Bronchial epithelial cell (primary cell): ENCODE measurements around the gene ZNF320. TPM values are rescaled to one million over a fixed set of nuclear protein-coding genes. Genes with fewer than 3 reads are reported as not detected.
"Not testable (repeated sequence)": the region's sequence is repeated elsewhere in the genome, so short reads cannot be mapped to it uniquely, and the experiment has no call there.

Experiments
- DNase-seq: peaks from one replicate; pipeline ENCODE4 v3.0.0-alpha.2; 2010; ENCODE audit warnings: low read depth
- FAIRE-seq: peaks from 2 replicates; lab custom pipeline; 2011; peaks lifted over from hg19 to GRCh38; lab: Jason Lieb, UNC
- H3K27me3 ChIP-seq: 2 replicates; pipeline ENCODE4 v1.5.1; 2011; ENCODE audit warnings: low read length; ENCODE audit not compliant: control insufficient read depth, insufficient read depth
- H3K36me3 ChIP-seq: 2 replicates; pipeline ENCODE4 v1.5.1; 2011; ENCODE audit warnings: low read length; ENCODE audit not compliant: control insufficient read depth, insufficient read depth
- H3K4me3 ChIP-seq: 2 replicates; pipeline ENCODE4 v1.5.1; 2011; ENCODE audit warnings: mild to moderate bottlenecking, low read depth, low read length, control low read depth
- total RNA-seq: library from RNA; depleted of rRNA; stranded (reverse); fragments of >200 nt; gene quantifications from 2 replicates; pipeline ENCODE4 v1.2.1, GENCODE V29; 2014
- TF ChIP-seq, protein P1 (sequence below): IDR thresholded peaks from 2 replicates; pipeline ENCODE4 v1.5.1; 2011; ENCODE audit warnings: mild to moderate bottlenecking, moderate library complexity, low read length, control low read depth, inconsistent platforms; ENCODE audit not compliant: insufficient read depth, severe bottlenecking

ZNF320 gene
- total RNA-seq, 1 donor from 2014 or later, result 23.4 TPM

GRCh38 chr19:52943134-52943883, 45.9 kb upstream of the ZNF320 start:
- peak overlapping the region; percentile 23 for H3K4me3 ChIP-seq
- H3K27me3 ChIP-seq, result no peaks in the 10 kb centered on the region
- TF ChIP-seq, protein P1, sequence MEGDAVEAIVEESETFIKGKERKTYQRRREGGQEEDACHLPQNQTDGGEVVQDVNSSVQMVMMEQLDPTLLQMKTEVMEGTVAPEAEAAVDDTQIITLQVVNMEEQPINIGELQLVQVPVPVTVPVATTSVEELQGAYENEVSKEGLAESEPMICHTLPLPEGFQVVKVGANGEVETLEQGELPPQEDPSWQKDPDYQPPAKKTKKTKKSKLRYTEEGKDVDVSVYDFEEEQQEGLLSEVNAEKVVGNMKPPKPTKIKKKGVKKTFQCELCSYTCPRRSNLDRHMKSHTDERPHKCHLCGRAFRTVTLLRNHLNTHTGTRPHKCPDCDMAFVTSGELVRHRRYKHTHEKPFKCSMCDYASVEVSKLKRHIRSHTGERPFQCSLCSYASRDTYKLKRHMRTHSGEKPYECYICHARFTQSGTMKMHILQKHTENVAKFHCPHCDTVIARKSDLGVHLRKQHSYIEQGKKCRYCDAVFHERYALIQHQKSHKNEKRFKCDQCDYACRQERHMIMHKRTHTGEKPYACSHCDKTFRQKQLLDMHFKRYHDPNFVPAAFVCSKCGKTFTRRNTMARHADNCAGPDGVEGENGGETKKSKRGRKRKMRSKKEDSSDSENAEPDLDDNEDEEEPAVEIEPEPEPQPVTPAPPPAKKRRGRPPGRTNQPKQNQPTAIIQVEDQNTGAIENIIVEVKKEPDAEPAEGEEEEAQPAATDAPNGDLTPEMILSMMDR, result no peak
- no peak for DNase-seq
- FAIRE-seq, result no peak
- no peaks in the 10 kb centered on the region for H3K36me3 ChIP-seq

GRCh38 chr19:52942386-52943133, 45.1 kb upstream of the ZNF320 start:
- H3K4me3 ChIP-seq, result peak overlapping the region; percentile 96
- FAIRE-seq, result no peak
- H3K36me3 ChIP-seq, result no peaks in the 10 kb centered on the region
- H3K27me3 ChIP-seq, result no peaks in the 10 kb centered on the region
- TF ChIP-seq, protein P1, result no peak
- DNase-seq, result peak; percentile 63

DNA sequence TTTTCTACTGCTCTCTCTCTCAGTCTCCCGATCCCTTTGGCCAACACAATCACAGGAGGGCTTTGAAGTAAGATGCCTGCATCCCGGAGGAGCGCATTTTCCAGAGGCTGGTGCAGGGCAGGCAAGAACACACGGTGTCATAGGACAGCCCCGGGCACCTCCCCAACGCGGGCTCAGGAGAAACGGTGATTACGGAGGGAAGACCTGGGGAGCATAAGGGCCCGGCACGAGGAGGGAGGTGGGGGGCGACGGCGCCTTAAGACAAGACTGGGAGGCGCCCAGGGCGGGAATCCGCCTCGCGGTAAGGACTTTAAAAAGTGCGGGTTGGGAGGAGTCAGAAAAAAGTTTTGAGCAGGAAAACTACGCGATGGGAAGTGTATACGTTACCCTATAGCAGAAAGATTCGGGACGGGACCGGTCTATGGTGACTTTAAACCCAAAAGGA, 44.5 kb upstream of the ZNF320 start:
- no peaks in the 10 kb centered on the region for H3K27me3 ChIP-seq
- TF ChIP-seq, protein P1, result no peak
- FAIRE-seq (no peak), DNase-seq (peak; percentile 14)
- H3K4me3 ChIP-seq, result peak overlapping the region; percentile 96
- peaks cover 2% of the 10 kb centered on the region for H3K36me3 ChIP-seq

- not testable (repeated sequence) for FAIRE-seq, H3K36me3 ChIP-seq, H3K27me3 ChIP-seq, DNase-seq
- H3K4me3 ChIP-seq, result peak overlapping the region; percentile 96
Measured at GRCh38 chr19:52941523-52941922, 44.1 kb upstream of the ZNF320 start.

- H3K36me3 ChIP-seq, H3K27me3 ChIP-seq, H3K4me3 ChIP-seq, DNase-seq, FAIRE-seq: not testable (repeated sequence)
Measured at GRCh38 chr19:52940905-52941304, 43.5 kb upstream of the ZNF320 start.

DNA sequence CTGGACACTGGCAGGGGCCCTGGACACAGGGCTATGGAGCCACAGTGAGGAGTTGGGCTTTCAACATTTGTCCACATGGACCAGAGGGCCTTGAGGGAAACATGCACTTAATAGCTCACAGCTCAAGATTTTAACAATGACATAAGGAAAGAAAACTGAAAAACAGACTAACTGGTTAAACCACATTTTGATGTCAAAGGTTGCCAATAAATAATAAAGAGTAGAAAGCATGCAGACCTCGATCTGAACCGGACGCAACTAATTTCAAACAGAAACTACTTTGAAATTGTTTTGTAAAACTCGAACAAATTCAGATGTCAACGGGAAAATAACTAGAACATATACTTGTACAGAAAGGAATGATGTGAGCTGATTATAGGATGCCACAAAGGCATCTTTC, 41.3 kb upstream of the ZNF320 start:
- FAIRE-seq (no peak), DNase-seq (peak; percentile 23)
- TF ChIP-seq, protein P1, result no peak
- H3K4me3 ChIP-seq, result no peak overlapping the region
- peaks cover 3% of the 10 kb centered on the region for H3K36me3 ChIP-seq
- H3K27me3 ChIP-seq, result no peaks in the 10 kb centered on the region
